GM23248 (cell line): ENCODE measurements around the gene TMEM181.
"Not testable (repeated sequence)": the region's sequence is repeated elsewhere in the genome, so short reads cannot be mapped to it uniquely, and the experiment has no call there.

Source experiments
- EZH2 ChIP-seq: fragments of 200-600 bp; sonication (generic); IDR thresholded peaks from 2 replicates; pipeline ENCODE4 v1.6.1; 2018; ENCODE audit warnings: antibody characterized with exemption, mild to moderate bottlenecking; ENCODE audit not compliant: insufficient read depth, poor library complexity, severe bottlenecking
- EZH2phosphoT487 ChIP-seq: fragments of 200-600 bp; sonication (generic); IDR thresholded peaks from 2 replicates; pipeline ENCODE4 v1.6.1; 2018; ENCODE audit warnings: antibody characterized with exemption, moderate library complexity, mild to moderate bottlenecking, low read depth; ENCODE audit not compliant: insufficient read depth

DNA sequence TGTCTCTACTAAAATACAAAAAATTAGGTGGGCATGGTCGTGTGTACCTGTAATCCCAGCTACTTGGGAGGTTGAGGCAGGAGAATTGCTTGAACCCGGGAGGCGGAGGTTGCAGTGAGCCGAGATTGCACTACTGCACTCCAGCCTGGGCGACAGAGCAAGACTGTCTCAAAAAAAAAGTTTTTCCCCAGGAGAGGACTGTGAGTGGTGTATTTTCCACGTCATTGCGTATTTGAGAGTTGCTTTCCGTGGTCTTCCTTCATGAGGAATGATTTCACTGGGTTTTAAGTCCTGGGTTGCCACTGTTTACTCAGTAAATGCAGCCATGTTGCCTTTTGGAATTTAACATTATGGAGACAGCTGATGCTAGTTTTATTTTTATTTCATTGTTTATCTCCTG lies 112.2 kb downstream of the TMEM181 start:
- TF ChIP-seq EZH2, EZH2phosphoT487: not testable (repeated sequence)
